IMR-90 (cell line): Measurements from ENCODE around the gene TNNT1. TPM values are rescaled to one million over a fixed set of nuclear protein-coding genes. Genes with fewer than 3 reads are reported as not detected.

Experiments
- ATAC-seq: fragments of 200-7000 bp; cut with Tn5 transposase; 2 replicates; pipeline ENCODE4 v1.9.1; 2020; ENCODE audit warnings: low read depth, mild to moderate bottlenecking, moderate library complexity
- BruUV-seq: library from RNA; stranded (reverse); fragments of 400-500 nt; replicated peaks from 2 replicates; lab custom pipeline; 2021; lab: Mats Ljungman, UMichigan
- CTCF ChIA-PET: fragments of 300-600 bp; formaldehyde crosslinking; extraction: SDS; loops from one replicate; lab custom pipeline; 2021; ENCODE audit warnings: antibody characterized with exemption; lab: Yijun Ruan, JAX
- POLR2A ChIA-PET: fragments of 300-600 bp; sonication (Branson Sonifier 250); formaldehyde crosslinking; loops from one replicate; lab custom pipeline; 2022; ENCODE audit warnings: antibody characterized with exemption; ENCODE audit not compliant: unreplicated experiment; lab: Charles Lee
- DNase-seq: peaks from one replicate; pipeline ENCODE4 v3.0.0; 2013
- H2AFZ ChIP-seq: replicated peaks from 2 replicates; pipeline ENCODE3; 2013; ENCODE audit warnings: low read length, mild to moderate bottlenecking; ENCODE audit not compliant: poor library complexity
- H2AK5ac ChIP-seq: 2 replicates; pipeline ENCODE4 v1.6.1; 2013; ENCODE audit warnings: low read depth, low read length, inconsistent platforms
- H2AK9ac ChIP-seq: replicated peaks from 2 replicates; pipeline ENCODE3; 2013; ENCODE audit warnings: mild to moderate bottlenecking, low read depth, low read length, moderate library complexity; ENCODE audit not compliant: poor library complexity
- H2BK120ac ChIP-seq: 2 replicates; pipeline ENCODE4 v1.6.1; 2013; ENCODE audit warnings: low read depth, low read length, inconsistent platforms
- H2BK15ac ChIP-seq: 3 replicates; pipeline ENCODE4 v1.6.1; 2013; ENCODE audit warnings: low read depth, low read length, inconsistent platforms
- H2BK20ac ChIP-seq: 2 replicates; pipeline ENCODE4 v1.6.1; 2013; ENCODE audit warnings: low read depth, mild to moderate bottlenecking, inconsistent platforms, low read length, moderate library complexity
- H2BK5ac ChIP-seq: 2 replicates; pipeline ENCODE4 v1.6.1; 2013; ENCODE audit warnings: mild to moderate bottlenecking, low read depth, low read length, inconsistent platforms; ENCODE audit not compliant: poor library complexity, severe bottlenecking
- H3K14ac ChIP-seq: replicated peaks from 2 replicates; pipeline ENCODE4 v1.6.1; 2013; ENCODE audit warnings: low read depth, low read length, inconsistent platforms
- H3K18ac ChIP-seq: 2 replicates; pipeline ENCODE4 v1.6.1; 2013; ENCODE audit warnings: low read depth, low read length, control low read depth
- H3K23ac ChIP-seq: 2 replicates; pipeline ENCODE4 v1.6.1; 2013; ENCODE audit warnings: low read depth, low read length, inconsistent platforms
- H3K27ac ChIP-seq: 2 replicates; pipeline ENCODE4 v1.5.1; 2013; ENCODE audit warnings: mild to moderate bottlenecking, control low read depth, low read length; ENCODE audit not compliant: insufficient read depth
- H3K27me3 ChIP-seq: 2 replicates; pipeline ENCODE4 v1.6.1; 2013; ENCODE audit warnings: low read length; ENCODE audit not compliant: control insufficient read depth, insufficient read depth
- H3K36me3 ChIP-seq: 2 replicates; pipeline ENCODE4 v1.6.1; 2013; ENCODE audit warnings: low read length, mixed read lengths; ENCODE audit not compliant: control insufficient read depth, insufficient read depth
- H3K4ac ChIP-seq: 2 replicates; pipeline ENCODE4 v1.6.1; 2013; ENCODE audit warnings: low read depth, low read length, inconsistent platforms
- H3K4me1 ChIP-seq: 2 replicates; pipeline ENCODE4 v1.6.1; 2013; ENCODE audit warnings: low read length, mixed read lengths; ENCODE audit not compliant: control insufficient read depth, insufficient read depth
- H3K4me2 ChIP-seq: 2 replicates; pipeline ENCODE4 v1.6.1; 2013; ENCODE audit warnings: low read depth, mild to moderate bottlenecking, control low read depth, low read length, moderate library complexity
- H3K4me3 ChIP-seq: 2 replicates; pipeline ENCODE4 v1.5.1; 2013; ENCODE audit warnings: low read depth, mild to moderate bottlenecking, control low read depth, low read length, moderate library complexity; ENCODE audit not compliant: insufficient read depth
- H3K56ac ChIP-seq: 2 replicates; pipeline ENCODE4 v1.6.1; 2013; ENCODE audit warnings: low read length, inconsistent platforms; ENCODE audit not compliant: insufficient read depth; ENCODE audit errors: extremely low read depth
- H3K79me1 ChIP-seq, 2 experiments: 2 replicates each; pipeline ENCODE4 v1.6.1; 2013; ENCODE audit warnings: low read length in 2 of 2, inconsistent platforms in 1 of 2, low read depth in 1 of 2
- H3K9ac ChIP-seq: 2 replicates; pipeline ENCODE4 v1.6.1; 2013; ENCODE audit warnings: low read depth, low read length, control low read depth
- H3K9me1 ChIP-seq: 2 replicates; pipeline ENCODE4 v1.6.1; 2013; ENCODE audit warnings: low read length, inconsistent platforms; ENCODE audit not compliant: insufficient read depth
- H3K9me3 ChIP-seq: 2 replicates; pipeline ENCODE4 v1.6.1; 2013; ENCODE audit warnings: low read length; ENCODE audit not compliant: control insufficient read depth, insufficient read depth
- H4K20me1 ChIP-seq: 2 replicates; pipeline ENCODE4 v1.6.1; 2013; ENCODE audit warnings: low read length, inconsistent platforms; ENCODE audit not compliant: insufficient read depth
- H4K5ac ChIP-seq: 2 replicates; pipeline ENCODE4 v1.6.1; 2013; ENCODE audit warnings: mild to moderate bottlenecking, low read depth, low read length, control low read depth
- H4K8ac ChIP-seq, 2 experiments: 2 replicates each; pipeline ENCODE4 v1.6.1; 2013; ENCODE audit warnings: low read depth in 2 of 2, low read length in 2 of 2, control low read depth in 1 of 2, inconsistent platforms in 1 of 2
- H4K91ac ChIP-seq: 2 replicates; pipeline ENCODE4 v1.6.1; 2013; ENCODE audit warnings: low read depth, low read length, inconsistent platforms; ENCODE audit not compliant: insufficient read depth
- BHLHE40 ChIP-seq: fragments of 150-350 bp; IDR thresholded peaks from 2 replicates; pipeline ENCODE4 v1.6.1; 2016; ENCODE audit warnings: mild to moderate bottlenecking, low read depth, low read length
- CEBPB ChIP-seq: IDR thresholded peaks from 2 replicates; pipeline ENCODE4 v1.6.1; 2012; ENCODE audit warnings: low read depth, low read length, improper control_type of control experiment
- CHD1 ChIP-seq: IDR thresholded peaks from 2 replicates; pipeline ENCODE4 v1.6.1; 2012; ENCODE audit warnings: low read depth, low read length, improper control_type of control experiment
- CTCF ChIP-seq: conservative IDR thresholded peaks from 2 replicates; pipeline ENCODE4 v1.5.1; 2012; ENCODE audit warnings: mild to moderate bottlenecking, low read depth, low read length, improper control_type of control experiment
- ELK1 ChIP-seq: fragments of 150-350 bp; IDR thresholded peaks from 2 replicates; pipeline ENCODE4 v1.6.1; 2016; ENCODE audit warnings: low read depth, mild to moderate bottlenecking, low read length, moderate library complexity, borderline replicate concordance
- FOS ChIP-seq: fragments of 150-350 bp; IDR thresholded peaks from 2 replicates; pipeline ENCODE4 v1.6.1; 2016; ENCODE audit warnings: low read depth, low read length
- MAFK ChIP-seq: IDR thresholded peaks from 2 replicates; pipeline ENCODE4 v1.6.1; 2012; ENCODE audit warnings: low read depth, low read length, improper control_type of control experiment
- MAZ ChIP-seq: IDR thresholded peaks from 2 replicates; pipeline ENCODE4 v1.6.1; 2012; ENCODE audit warnings: low read depth, mild to moderate bottlenecking, low read length, improper control_type of control experiment, moderate library complexity, borderline replicate concordance
- MXI1 ChIP-seq: IDR thresholded peaks from 2 replicates; pipeline ENCODE4 v1.6.1; 2012; ENCODE audit warnings: low read depth, mild to moderate bottlenecking, low read length, moderate library complexity, borderline replicate concordance
- NFE2L2 ChIP-seq: fragments of 150-350 bp; IDR thresholded peaks from 2 replicates; pipeline ENCODE4 v1.6.1; 2016; ENCODE audit warnings: low read depth, mild to moderate bottlenecking, low read length
- POLR2A ChIP-seq: IDR thresholded peaks from 2 replicates; pipeline ENCODE4 v1.6.1; 2012; ENCODE audit warnings: mild to moderate bottlenecking, low read depth, low read length
- RAD21 ChIP-seq: IDR thresholded peaks from 2 replicates; pipeline ENCODE4 v1.6.1; 2012; ENCODE audit warnings: low read length, improper control_type of control experiment
- RCOR1 ChIP-seq: IDR thresholded peaks from 2 replicates; pipeline ENCODE4 v1.6.1; 2012; ENCODE audit warnings: mild to moderate bottlenecking, low read length, improper control_type of control experiment; ENCODE audit not compliant: insufficient replicate concordance
- RFX5 ChIP-seq: IDR thresholded peaks from 2 replicates; pipeline ENCODE4 v1.8.0; 2012; ENCODE audit warnings: low read depth, mild to moderate bottlenecking, low read length, moderate library complexity
- SMC3 ChIP-seq: fragments of 150-350 bp; IDR thresholded peaks from 2 replicates; pipeline ENCODE4 v1.6.1; 2016; ENCODE audit warnings: low read depth, mild to moderate bottlenecking, antibody characterized with exemption, low read length, moderate library complexity
- USF2 ChIP-seq: fragments of 150-350 bp; IDR thresholded peaks from 2 replicates; pipeline ENCODE4 v1.6.1; 2017; ENCODE audit warnings: mild to moderate bottlenecking, antibody characterized with exemption, low read length, low read depth
- WGBS, 2 experiments: methylation state at CpG; one replicate each; pipeline versions ENCODE4 v1.1.5 to v1.1.7; 2013; ENCODE audit warnings: missing lambda C conversion rate in 2 of 2; ENCODE audit not compliant: insufficient read length in 1 of 2; ENCODE audit errors: extremely low coverage in 2 of 2; 5-methylcytosine and 5-hydroxymethylcytosine counted together
- dilution Hi-C: fragments of 300-500 bp; cut with HindIII; formaldehyde crosslinking; loops from one replicate; pipeline ENCODE4 v1.14.3; 2018; ENCODE audit warnings: low sequenced_read_pairs; ENCODE audit not compliant: unreplicated experiment
- in situ Hi-C: fragments of 300-500 bp; cut with MboI; formaldehyde crosslinking; loops from 3 replicates; pipeline ENCODE4 v1.14.3; 2019; ENCODE audit warnings: low sequenced_read_pairs, inconsistent platforms, mixed read lengths
- intact Hi-C: fragments of 100-400 bp; cut with micrococcal nuclease; formaldehyde crosslinking; loops from 2 replicates; pipeline ENCODE4 v1.10.0; 2022
- polyA plus RNA-seq, 3 experiments: library from polyadenylated mRNA; depleted of rRNA; stranded (reverse); fragments of >200 nt; gene quantifications; 2 replicates each; pipeline ENCODE4 v1.2.3, GENCODE V29; 2012; ENCODE audit warnings: low replicate concordance in 1 of 3
- total RNA-seq: library from RNA; depleted of rRNA; stranded (reverse); fragments of >200 nt; gene quantifications from 2 replicates; pipeline ENCODE4 v1.2.3, GENCODE V29; 2012

The TNNT1 gene
- total and polyA plus RNA-seq, 2 of the 4 experiments (the other 2 are of a cell fraction), result 1.3 to 2.6 TPM

GRCh38 chr19:55196803-55197202 is 47.8 kb upstream of the TNNT1 start:
- CTCF ChIA-PET, result no interaction called here
- no peak overlapping the region for H3K4me3 ChIP-seq
- no peak overlapping the region for H3K18ac ChIP-seq
- H2AK9ac ChIP-seq, result no peak overlapping the region
- H2AK5ac ChIP-seq, result no peak overlapping the region
- H3K4me2 ChIP-seq, result no peak overlapping the region
- no peak overlapping the region for H2AFZ ChIP-seq
- H3K56ac ChIP-seq, result no peak overlapping the region
- no peak overlapping the region for H3K27ac ChIP-seq
- peaks cover 2% of the 10 kb centered on the region for H3K27me3 ChIP-seq
- no peaks in the 10 kb centered on the region for H3K79me1 ChIP-seq
- H3K4me1 ChIP-seq, result no peaks in the 10 kb centered on the region
- H2BK15ac ChIP-seq, result no peak overlapping the region
- H3K9ac ChIP-seq, result no peak overlapping the region
- dilution Hi-C loops (no loop called here), in situ Hi-C loops (no loop called here), intact Hi-C loops (no loop called here)
- no peaks in the 10 kb centered on the region; the same call in 1 of the 2 replicates for H3K9me1 ChIP-seq
- no peaks in the 10 kb centered on the region for H3K36me3 ChIP-seq
- H2BK5ac ChIP-seq, result no peak overlapping the region
- H2BK20ac ChIP-seq, result no peak overlapping the region
- TF ChIP-seq NFE2L2 (no peak), BHLHE40 (no peak), RCOR1 (no peak), CHD1 (no peak), CEBPB (no peak), SMC3 (no peak), CTCF (no peak), RAD21 (no peak), MAFK (no peak), USF2 (no peak), MXI1 (no peak), ELK1 (no peak), RFX5 (no peak), MAZ (no peak), POLR2A (no peak), FOS (no peak)
- H4K20me1 ChIP-seq, result no peaks in the 10 kb centered on the region
- POLR2A ChIA-PET, result no interaction called here
- 86% methylated on average over 9 of the region's 10 CpGs; no CpG with 5 or more reads in 1 of the 2 experiments for WGBS, 2 experiments
- H3K4ac ChIP-seq, result no peak overlapping the region
- DNase-seq (no peak), ATAC-seq (no peak)
- H3K23ac ChIP-seq, result no peak overlapping the region
- H4K91ac ChIP-seq, result no peak overlapping the region
- no peak overlapping the region for H3K14ac ChIP-seq
- BruUV-seq, result no TSS peak
- H2BK120ac ChIP-seq, result no peak overlapping the region
- H4K5ac ChIP-seq, result no peak overlapping the region
- no peaks in the 10 kb centered on the region for H3K9me3 ChIP-seq
- no peak overlapping the region for H4K8ac ChIP-seq
